Inflammatory macrophage treated with lipopolysaccharide for 1 hour (primary cell): ENCODE data around the gene SRGAP3.

Experiments used
- DNase-seq, 2 donors: peaks; one replicate each; pipeline ENCODE4 v3.0.0-alpha.2; 2020 to 2022

SRGAP3 gene

DNA sequence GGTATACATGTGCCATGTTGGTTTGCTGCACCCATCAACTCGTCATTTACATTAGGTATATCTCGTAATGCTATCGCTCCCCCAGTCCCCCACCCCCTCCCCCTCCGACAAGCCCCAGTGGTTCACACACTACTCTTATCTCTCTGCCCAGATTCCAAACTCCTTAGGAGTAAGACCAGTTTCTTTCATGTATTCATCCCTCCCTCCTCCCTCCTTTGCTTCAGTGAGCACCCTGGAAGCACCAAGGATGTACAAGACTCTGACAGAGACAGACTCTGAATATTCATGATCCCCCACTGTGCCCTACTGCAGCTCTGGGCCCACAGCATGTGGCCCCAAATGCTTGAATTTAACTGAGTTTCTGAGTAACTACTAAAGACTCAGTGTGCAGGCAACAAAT lies 172.4 kb downstream of the SRGAP3 start:
- no peak for DNase-seq

DNA sequence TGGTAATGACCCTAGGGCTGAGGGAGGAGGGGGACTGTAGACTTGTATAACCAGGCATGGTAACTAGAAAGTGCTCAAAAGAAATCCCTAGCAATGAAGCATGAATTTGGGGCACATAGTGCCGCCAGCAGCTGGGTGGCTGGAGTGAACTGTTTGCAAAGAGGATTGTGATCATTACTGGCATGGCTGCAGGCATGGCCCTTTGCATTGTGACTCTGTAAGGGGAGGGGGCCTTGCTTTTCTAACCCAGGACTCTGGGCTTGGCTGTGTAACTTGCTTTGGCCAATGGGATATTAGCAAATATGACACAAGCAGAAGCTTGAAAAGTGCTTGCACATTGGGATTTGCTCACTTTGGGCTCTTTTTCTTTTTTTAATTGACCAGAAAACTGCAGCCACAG lies 173.7 kb downstream of the SRGAP3 start:
- no peak for DNase-seq

DNA sequence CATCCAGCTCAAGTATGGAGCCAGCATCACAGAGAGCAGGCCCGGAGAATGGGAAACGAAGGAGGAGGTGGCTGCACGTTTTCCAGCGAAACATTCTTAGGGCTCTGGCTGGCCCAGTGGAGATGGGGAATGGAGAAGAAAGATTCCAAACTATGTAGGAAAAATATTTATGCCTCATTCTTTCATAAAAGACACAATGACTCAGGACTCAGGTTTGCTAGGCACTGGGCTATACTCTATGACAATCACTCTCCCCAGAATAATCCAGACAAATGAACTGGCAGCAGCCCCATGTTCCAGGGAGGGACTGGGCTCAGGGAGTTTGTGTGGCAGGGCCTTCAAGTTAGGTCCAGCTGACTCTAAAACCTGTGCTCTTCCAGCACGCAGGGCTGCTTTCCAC lies 175.4 kb downstream of the SRGAP3 start:
- no peak for DNase-seq

DNA sequence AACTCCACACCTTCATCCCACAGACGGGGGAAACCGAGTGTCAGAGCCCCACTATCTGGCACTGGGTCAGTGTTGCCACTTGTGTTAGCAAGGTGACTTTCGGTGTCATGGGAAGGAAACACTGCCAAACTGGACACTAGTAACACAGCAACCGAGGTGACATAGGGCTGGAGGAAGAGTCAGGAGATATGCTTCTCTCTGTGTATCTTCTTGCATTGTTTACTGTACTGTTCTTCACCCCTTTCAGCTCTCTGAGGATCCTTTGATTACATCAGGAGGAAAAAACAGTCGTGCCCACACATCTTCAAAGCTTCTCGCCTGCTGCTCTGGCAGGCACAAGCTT lies 176.8 kb downstream of the SRGAP3 start:
- DNase-seq = no peak

DNA sequence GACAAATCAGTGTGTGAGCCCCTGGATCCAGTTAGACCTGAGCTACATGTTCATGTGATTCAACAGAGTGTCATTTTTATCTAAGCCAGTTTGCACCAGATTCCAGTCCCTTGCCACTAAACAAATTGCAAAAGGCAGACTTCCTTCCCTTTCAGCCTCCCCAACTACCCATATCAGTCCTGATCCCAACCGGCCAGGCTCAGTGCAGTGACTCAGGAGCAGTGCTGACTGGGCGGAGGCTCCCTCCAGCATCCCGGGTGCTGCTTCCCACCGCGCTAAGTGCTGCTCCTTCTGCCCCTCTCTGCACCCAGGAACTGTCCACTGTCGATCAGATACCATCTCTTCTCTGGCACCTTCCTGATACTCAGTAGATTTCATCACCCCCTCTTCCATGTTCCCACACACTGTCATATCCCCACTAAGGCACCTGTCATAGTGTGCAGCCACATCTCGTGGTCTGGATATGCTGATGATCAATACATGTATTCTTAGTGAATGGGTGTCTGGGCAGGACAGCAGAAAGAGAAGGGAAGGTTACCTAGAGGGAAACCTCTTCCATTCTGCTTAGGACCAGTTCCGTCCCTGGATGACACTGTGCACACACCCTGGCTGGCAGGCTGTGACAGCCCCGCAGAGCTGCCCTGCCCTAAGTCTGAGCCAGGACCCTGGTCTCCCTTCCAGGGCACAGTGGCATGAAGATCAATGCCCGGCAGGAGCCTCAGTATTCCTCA lies 177.3 kb downstream of the SRGAP3 start:
- DNase-seq = peak; percentile 29 to 36

DNA sequence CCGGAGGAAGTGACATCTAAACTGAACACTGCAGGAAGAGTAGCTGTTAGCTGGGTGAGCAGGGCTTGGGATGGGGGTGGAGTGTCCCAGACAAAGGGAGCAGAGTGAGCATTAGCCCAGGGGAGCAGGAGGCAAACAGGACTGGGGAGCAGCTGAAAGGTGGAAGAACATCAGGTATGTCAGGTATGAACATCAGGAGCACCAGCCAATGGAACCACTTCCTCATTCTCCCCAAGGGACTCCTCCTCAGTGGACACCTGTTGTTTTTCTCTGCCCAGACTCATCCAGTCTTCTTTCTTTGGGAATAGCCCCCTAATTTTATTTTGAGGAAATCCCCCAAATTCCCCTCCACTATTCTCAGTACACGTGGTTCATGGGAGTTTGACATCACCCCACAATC lies 178.5 kb downstream of the SRGAP3 start:
- DNase-seq = no peak

DNA sequence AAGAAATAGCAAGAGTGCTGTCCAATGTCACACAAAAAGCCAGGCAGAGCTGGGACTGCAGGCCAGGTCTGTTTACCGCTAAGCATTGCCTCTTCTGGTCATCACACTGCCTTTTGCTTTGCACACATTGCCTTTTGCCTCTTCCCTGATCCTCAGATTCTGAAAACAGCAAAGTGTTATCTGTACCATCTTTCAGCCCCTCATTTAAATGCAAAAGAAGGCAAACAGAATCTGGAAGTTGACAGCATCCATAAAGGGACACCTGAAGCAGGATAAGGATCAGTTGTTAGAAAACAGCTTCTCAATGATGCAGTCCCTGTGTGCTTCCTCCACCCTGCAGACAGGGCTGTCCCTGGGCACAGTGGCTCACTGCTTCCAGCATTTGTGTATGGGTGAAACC lies 179.5 kb downstream of the SRGAP3 start:
- DNase-seq = no peak

DNA sequence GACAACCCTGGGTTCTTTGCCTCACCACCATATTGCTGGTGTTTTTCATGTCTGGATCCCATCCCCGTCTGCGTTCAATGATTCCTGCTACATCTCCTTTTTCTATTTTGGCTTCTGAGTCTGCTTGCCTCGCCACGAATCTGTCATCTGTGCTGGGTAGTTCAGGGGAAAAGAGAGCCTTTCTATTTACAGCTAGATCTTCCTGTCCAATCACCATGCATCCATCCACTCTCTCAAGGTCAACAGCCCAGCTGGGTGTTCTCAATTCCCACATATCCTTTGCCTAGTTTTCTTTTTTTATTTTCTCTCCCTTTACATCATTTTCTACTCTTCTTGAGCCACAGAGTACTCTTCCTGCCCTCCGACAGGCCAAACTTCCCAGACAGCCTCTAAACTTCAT lies 181.4 kb downstream of the SRGAP3 start:
- DNase-seq = no peak

DNA sequence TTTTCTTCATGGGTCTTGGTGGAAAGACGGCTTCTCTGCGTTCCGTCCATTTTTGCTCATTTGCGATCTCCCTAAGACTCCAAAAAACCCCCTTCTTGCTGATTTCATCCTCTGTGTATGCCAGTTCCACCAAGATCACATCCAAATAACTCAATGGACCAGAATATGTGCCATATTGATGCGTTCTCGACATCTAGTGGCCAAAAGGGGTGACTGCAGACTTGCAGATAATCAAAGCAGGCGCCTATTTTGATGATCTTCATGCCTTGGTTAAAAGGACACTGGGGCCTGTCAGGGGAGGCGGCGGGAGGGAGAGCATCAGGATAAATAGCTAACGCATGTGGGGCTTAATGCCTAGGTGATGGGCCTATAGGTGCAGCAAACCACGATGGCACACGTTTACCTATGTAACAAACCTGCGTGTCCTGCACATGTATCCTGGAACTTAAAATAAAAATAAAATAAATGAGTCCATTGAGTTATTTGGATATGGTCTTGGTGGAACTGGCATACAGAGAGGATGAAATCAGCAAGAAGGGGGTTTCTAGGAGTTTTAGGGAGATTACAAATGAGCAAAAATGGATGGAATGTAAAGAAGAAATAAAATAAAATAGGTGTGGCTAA lies 182.0 kb downstream of the SRGAP3 start:
- DNase-seq = peak; percentile 32 to 73

DNA sequence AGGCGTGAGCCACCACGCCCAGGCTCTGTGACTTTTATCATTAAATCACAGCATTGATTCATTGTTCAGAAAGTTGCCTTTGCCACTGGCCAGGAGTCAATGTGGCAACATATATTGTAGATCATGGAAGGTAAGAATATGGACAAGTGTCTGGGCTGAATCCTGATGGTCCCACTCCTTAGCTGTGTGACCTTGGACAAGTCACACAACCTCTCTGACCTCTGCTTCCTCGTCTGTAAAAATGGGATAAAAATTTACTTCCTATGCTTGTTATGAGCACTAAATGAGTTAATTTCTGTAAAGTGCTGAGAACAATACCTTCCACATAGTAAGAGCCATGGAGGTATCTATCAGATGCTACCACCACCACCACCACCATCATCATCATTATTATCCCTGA lies 182.7 kb downstream of the SRGAP3 start:
- no peak for DNase-seq

DNA sequence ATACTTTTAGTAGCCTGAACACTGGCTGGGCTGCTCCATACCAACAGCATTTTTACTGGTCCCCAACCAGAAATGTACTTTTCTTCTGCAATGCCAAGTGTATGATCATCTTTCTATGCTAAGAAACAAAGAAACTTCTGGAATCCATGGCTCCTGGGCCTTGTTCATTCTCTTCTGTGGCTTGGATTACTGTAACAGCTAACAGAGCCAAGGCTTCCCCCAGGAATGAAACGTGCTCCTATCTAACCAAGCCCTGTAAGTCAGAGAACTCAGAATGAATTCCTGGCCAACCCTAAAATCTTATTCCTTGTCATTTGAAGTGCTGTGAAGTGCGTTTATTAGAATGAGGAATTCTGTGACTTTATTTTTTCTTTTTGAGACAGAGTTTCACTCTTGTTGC lies 183.3 kb downstream of the SRGAP3 start:
- no peak for DNase-seq

DNA sequence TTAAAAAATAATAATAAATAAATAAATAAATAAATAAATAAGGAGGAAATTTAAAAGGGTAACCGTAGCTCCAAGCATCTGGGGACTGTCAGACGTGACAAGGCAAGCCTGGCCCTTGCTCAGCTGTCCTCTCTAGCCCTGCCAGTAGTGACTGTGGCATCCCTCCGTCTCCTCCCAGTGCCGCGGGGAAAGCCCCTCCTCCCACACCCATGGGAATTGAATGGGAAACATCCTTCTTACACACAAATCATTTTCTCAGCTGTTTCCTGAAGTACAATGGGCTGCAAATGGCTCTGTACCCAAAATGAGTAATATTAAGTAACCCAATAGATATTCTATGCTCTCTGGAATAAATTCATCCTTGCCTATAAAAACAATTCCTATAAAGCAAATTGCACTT lies 184.6 kb downstream of the SRGAP3 start:
- DNase-seq = no peak

DNA sequence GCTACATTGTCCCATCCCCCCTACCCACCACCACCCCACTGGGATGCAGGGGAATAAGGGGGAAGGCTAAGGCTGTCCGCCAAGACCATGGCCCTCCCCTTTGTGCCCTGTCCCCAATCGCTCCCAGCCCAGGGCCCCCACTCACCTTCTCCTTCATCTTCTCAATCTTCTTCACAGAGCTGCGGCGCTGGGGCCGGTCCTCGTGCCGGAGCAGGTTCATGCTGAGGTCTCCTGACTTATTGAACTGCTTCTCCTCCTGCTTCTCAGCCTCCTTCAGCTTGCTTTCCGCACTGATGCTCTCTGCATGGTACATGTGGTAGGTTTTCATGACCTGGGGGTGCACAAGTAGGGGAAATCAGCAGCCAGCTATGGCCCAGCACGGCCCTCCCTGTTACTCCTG lies 185.2 kb downstream of the SRGAP3 start:
- DNase-seq = no peak

DNA sequence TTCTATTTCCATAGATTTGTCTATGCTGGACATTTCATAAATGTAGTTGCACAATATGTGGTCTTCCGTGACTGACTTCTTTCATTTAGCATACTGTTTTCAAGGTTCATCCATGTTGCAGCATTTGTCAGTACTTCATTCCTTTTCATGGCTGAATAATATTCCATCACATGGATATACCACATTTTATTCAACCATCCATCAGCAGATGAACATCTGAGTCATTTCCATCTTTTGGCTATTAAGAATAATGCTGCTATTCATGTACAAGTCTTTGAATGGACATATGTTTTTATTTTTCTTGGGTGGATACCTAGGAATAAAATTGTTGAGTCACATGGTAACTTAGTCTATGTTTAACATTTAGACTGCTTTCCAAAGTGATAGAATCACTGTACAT lies 186.9 kb downstream of the SRGAP3 start:
- no peak for DNase-seq

DNA sequence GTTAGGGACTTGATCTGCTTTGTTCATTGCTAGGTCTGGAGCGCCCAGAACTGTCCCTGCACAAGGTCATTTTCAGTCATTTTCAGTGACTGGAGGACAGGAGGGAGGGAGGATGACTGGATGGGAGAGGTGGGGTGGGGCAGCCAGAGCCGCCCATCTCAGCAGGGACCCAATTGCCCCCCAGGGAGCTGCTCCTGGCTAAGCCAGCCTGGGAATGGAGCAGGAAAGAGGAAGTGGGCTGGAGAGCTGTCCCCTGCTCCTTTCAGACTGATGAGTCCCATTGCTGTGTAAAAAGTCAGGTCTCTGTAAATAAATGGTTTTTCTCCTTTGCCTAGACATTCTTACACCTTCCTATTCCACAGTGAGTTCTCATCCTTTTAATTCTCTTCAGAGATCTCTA lies 187.8 kb downstream of the SRGAP3 start:
- DNase-seq = no peak

DNA sequence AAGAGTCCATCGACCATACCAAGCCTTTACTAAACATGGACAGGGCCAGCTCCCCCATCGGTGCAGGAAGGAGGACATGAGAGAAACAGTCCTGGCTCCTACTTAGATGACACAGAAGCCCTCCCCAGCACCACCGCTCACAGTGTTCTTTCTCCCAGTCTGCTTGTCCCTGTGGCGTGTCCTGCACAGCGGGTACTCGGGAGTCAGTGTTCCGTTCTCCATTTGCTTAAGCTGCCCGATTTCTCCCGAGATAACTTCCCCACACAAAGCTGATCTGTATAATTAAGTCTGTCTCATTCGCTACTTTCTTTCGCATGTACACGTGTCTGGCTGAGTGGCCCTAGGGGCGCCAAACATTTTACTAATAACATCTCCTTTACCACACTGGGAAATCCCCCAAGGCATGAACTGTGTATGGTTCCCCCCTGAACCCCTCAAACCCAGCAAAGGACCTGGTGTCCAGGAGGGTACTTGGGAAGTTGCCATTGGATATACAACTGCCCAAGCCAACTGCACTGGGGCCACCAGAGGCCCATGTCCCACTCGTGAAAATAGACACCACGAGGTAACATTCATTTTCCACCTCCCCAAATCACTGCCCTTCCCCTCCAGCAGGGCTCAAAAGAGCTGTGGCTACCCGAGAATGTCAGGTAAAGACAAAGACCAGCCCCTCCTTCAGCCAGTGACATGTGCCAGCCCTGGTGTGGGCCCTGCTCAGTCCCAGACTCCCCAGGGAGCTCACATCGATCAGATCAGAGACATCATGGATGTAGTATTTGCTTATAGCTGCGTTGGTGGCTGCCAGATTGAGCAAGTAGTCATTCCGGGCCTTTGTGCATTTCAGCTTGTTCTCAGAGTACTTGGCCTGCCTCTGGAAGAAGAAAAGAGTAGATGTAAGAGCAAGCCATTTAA lies 189.7 kb downstream of the SRGAP3 start:
- no peak for DNase-seq

DNA sequence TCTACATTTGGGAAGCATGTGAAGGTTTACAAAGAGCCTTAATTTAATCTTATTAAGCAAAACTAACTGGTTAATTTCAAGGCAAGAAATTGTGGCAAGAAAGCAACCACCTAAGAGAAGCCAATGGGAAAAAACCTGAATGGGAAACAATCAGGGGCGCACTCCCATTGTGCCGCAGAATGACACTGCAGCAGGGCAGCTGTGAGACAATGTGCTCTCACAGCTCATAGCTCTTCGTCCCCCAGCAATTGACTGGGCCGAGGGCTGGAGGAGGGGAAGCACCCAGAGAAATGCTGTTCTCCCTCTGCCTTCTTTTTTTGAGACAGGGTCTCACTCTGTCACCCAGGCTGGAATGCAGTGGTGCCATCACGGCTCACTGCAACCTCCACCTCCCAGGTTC lies 192.9 kb downstream of the SRGAP3 start:
- DNase-seq = no peak

DNA sequence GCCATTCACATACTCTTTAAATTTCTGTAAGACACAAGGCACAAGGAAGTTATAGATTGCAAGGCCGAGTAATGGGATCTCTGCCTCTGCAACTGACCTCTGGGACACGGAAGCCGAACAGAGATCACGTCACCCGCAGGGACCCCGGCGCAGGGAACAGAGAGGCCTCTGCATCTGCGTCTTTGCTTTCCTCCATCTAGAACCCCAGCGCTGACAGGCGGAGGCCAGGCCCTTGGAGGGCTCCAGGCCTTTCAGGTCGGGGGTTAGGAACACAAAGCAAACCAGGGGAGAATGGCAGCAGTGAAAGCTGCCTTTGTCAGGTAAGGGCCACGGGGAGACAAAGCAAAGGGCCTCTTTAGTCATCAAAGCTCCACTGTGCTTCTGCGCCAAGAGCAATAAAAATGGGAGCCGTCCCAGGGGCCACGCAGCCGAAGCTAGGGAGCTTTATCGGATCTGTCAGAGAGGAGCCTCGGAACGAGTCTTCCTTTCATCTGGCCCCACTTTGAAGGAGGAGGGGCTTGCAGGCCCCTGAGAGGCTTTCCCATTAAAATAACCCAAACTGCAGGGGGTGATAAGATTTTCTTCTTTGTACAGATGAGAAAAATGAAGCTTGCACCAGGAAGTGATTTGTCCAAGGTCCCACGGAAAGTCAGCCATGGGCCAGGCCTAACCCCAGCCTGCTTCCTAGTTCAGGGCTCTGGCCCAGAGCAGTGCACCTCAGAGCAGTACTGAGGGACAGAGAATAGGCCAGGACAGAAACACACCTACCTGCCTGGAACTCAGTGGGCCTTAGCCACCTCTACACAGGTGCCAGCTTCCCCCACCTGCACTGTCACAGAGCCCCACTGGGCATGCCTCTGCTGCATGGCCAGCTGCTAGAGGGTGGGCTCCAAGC lies 201.7 kb downstream of the SRGAP3 start:
- DNase-seq = no peak

DNA sequence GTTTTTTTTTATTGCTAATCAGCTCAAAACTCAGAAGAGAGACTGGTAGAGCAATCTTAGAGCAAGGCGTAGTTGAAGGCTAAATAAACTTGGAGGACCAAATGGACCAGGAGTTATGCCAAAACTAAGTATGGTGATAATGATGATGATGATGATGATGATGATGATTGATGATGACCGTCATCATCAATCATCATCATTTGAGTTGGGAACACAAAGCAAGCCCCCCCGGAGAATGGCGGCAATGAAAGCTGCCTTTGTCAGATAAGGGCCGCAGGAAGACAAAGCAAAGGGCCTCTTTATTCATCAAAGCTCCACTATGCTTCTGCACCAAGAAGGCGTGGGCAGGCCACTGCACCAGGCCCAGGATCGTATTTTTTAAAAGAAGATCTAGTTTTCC lies 204.1 kb downstream of the SRGAP3 start:
- DNase-seq = no peak

DNA sequence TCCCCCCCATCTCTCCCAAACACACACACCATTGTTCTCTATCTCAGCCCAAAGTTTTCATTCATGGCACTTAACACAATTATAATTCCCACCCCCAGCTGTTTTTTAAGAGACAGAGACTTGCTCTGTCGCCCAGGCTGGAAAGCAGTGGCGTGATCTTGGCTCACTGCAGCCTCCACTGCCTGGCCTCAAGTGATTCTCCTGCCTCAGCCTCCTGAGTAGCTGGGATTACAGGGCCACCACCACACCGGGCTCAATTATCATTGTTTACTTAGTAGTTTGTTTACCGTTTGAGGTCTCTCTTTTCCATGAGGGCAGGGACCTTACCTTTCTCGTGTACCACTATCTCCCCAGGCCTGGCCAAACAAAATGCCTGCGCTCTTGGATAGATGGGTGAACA lies 206.4 kb downstream of the SRGAP3 start:
- DNase-seq = no peak

DNA sequence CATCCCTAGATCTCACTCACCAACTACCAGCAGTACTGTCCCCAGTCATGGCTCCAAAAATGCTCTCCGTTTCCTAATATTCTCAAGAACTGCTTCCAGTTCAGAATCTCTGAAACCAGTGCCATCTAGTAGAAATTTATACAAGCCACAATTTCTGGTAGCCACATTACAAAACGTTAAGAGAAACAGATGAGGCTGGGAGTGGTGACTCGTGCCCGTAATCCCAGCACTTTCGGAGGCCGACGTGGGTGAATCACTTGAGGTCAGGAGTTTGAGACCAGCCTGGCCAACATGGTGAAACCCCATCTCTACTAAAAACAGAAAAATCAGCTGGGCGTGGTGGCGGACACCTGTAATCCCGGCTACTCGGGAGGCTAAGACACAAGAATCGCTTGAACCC lies 207.8 kb downstream of the SRGAP3 start:
- no peak for DNase-seq

DNA sequence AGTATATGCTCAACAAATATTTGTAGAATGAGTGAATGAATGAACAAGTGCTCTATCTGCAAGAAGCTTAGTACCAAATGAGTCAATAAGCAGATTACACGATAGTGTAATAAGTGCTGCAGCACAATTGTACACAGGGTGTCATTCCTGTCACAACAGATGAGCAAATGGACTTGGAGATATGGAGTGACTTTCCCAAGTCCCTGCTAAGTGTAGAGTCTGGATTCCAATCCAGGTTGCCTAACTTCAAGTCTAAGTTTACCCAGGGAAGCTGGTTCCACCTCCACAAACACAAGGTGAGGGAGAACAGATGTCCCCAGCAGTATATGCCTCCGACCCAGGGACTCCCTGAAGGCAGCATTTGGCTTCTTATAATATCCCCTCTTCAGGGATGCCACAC lies 208.4 kb downstream of the SRGAP3 start:
- DNase-seq = no peak

DNA sequence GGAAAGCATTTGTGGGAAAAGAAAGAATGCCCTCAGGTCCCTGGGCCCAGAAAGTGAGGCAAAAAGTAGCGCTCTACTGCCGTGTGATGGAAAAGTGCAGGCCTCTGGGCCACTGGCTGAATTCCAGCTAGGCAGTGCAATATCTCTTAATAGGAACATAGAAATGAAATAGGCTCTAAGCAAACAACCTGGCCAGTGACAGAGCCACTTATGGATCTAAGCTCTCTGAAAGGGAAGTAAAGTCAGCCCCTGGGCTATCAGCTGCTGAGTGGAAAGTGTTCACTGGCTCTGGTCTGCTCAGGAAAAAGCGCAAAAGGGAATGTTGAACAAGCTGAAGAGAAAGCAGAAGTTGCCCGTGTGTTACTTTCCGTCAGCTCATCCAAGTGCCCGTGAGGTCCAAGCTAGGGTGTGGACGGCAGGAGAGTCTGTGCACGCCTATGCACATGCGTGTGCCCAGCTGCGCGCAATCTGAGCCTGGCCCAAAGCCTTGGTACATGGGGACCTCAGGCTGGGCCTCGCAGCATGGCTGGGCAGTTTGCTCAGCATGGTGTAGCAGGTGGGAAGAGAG lies 212.2 kb downstream of the SRGAP3 start:
- peak in 1 of 2 donors; percentile 28 for DNase-seq
